ENCODE data around the gene DNASE2.

DNASE2 gene

GRCh38 chr19:12838886-12839756 is 42.1 kb downstream of the DNASE2 start:
- DNase-seq = peak in 3 of 10 donors; percentile 8 to 61 (median 22)

GRCh38 chr19:12838182-12838885 is 42.9 kb downstream of the DNASE2 start, which contains the start of gene MAST1:
Gene MAST1 (plus strand): TSS chr19:12838515. CDS start chr19:12838573, 58 bp downstream.
- DNase-seq = peak; percentile 32 to 95 (median 64)
- intact Hi-C loops (cut with DNase I) = no loop called here

More at GRCh38 chr19:12838886-12839756, 42.1 kb downstream of the DNASE2 start:
- intact Hi-C loops (cut with DNase I) = no loop called here

DNA sequence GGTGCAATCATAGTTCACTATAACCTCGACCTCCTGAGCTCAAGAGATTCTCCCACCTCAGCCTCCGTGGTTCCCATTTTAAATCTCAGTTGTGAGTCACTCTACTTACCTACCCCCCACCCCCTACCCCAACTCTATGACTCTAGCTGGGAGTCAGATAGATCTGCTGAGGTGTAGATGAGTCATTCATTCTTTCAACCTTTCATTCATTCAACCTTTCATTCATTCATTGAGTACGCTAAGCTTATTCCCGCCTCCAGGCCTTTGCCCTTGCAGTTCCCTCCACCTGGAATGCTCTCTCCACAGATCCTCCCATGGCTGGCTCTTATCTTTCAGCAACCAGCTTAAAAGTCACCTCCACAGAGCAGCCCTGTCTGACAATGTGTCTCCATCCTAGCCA is 44.0 kb downstream of the DNASE2 start:
- DNase-seq = peak in 1 of 10 donors; percentile 11
- intact Hi-C loops (cut with DNase I) = no loop called here

- intact Hi-C loops (cut with DNase I) = no loop called here
- no peak for DNase-seq
Observed at GRCh38 chr19:12836529-12836863, 44.8 kb downstream of the DNASE2 start.

DNA sequence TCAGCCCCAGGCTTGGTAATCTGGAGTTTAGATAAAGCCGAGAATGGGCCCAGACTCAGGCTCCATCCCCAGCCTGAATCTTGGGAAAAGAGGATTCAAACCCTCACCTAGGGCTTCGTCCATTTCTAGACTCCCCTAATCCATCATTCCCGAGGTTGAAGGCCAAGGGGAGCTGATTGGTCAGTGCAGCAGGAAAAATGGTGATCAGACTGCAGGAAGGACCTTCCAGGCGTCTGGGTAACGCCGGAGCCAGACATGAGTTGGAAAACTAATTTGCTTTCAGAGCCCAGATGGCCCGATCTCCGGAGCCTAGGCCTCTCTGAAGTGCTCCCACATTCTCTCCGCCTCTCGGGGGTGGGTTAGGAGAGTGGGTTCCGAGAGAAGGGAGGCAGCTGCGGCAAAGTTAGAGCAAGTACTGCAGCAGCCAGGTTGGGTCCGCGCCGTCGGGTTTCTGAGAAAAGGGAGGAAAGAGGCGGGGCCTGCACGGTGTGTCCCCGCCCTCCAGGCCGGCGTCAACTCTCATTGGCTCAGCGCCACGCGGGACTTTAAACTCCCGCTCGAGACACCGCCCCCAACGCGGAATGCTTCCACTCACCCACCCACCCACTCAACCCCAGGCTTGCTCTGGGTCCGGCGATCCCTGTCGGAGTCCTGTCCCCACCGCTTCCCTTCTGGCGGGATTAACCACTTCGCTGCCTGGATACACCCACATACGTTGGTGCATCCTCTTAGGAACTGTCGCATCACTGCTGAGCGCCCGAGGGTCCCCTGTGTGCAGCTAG is 46.1 kb downstream of the DNASE2 start:
- intact Hi-C loops (cut with DNase I) = no loop called here
- DNase-seq = peak in 8 of 10 donors; percentile 23 to 93 (median 66)

DNA sequence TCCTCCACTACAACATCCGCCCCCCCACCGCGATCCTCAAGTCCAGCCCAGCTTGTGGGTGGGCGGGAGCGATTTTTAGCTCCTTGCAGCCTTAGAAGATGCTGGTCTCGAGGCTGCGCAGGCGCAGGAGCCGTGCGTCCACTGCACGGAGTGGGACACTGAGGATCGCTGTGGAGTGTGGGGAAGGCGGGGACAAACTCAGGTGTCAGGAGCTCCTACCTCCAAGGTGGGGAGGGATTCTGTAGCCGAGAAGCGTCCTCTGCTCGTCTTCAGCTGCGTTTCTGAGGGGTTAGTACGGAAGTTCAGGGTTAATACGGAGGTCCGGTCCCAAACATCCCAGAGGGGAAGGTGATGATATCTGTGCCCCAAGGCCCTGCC is 46.7 kb downstream of the DNASE2 start, which contains the start of gene RTBDN:
Gene RTBDN (minus strand): TSS at position 14 of the 378 bp plus-strand sequence. CDS start 4,600 bp downstream, outside the sequence.
- DNase-seq = peak in 9 of 10 donors; percentile 24 to 95 (median 76)
- intact Hi-C loops (cut with DNase I) = no loop called here

- intact Hi-C loops (cut with DNase I) = no loop called here
- peak in 6 of 10 donors; percentile 40 to 88 (median 68) for DNase-seq
Observed at GRCh38 chr19:12833738-12834565, 47.3 kb downstream of the DNASE2 start.

GRCh38 chr19:12833418-12833737 is 47.9 kb downstream of the DNASE2 start:
- DNase-seq = peak in 1 of 10 donors; percentile 8
- intact Hi-C loops (cut with DNase I) = no loop called here

GRCh38 chr19:12828494-12828893 is 52.8 kb downstream of the DNASE2 start:
- no peak for DNase-seq
- intact Hi-C loops (cut with DNase I) = no loop called here

DNA sequence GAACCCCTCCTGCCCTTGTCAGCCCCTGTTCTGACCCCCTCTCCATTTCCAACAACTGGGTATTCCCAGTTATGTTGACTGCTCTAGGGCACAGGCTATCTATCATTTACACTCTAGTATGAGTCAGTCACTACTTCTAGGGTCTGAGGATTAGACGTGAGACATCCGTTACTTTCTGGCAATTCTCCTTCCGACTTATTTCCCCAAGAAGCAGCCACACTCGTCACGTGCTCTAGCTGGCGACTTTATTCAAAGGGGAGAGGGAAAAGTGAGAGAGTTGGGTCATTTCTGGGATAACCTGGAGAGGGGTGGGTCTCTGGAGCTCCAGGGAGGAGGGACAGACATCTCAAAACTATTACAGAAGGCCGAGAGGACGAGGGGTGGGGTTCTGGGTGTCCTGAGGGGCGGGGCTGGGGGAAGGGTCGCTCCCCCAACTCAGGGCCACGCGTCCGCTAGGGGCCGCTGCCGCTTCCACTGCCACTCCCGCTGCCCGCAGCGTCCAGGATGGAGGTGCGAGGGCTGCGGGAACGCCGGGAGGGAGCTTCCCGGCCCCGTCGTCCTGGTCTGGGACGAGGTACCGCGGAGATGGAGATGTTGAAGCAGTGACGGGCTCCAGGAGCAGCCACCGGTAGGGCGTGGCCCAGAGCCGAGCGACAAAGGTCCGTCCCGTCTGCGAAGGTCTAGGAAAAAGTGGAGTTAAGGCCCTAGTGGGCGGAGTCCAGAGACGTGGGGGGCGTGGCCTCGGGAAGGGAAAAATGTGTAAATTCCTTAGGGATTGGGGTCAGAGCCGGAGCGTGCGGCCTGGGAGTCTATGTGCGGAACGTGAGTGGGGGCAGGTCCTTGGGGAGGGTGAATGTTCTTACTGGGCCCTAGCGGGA is 55.8 kb downstream of the DNASE2 start:
- DNase-seq = peak in 1 of 10 donors; percentile 56
- intact Hi-C loops (cut with DNase I) = no loop called here
